ENCODE results near the gene SYT6. TPM values are rescaled to one million over a fixed set of nuclear protein-coding genes. Genes with fewer than 3 reads are reported as not detected.

Gene SYT6
- total RNA-seq, 1 donor from 2014 or later, result 12.6 TPM

DNA sequence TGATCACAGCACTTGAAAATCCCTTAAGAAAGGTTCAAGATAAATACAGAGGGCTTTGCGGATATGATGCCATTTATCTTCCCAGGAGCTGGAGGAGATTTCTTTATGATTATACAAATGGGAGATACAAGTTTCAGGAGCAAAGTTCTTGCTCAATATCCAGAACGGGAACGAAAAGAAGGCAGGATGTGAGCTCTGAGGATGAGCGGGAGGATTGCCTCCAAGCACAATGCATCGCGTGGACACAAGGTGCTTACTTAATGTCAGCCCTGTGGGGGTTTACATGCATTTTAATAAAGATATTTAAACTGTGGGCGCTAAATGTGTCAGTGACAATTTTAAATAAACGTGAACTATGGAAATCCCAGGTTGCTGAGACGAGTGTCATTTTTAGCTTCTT is 59.0 kb downstream of the SYT6 start:
- FAIRE-seq, result no peak
- DNase-seq (ENCODE audit: low spot score in 2 of 2), result no peak

DNA sequence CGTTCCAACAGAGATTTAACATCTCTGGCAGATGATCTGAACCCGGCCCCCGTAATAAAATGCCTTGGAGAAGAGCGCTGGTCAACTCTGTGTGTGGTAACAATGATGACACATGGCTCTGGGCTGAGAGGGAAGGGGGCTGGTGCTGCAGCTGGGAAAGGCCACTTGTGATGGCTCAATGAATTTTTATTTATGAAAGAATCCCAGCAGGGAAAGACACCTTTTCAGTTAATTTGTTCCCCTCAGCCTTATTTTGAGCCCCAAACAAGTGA is 59.4 kb downstream of the SYT6 start:
- DNase-seq (ENCODE audit: low spot score in 2 of 2) (no peak), FAIRE-seq (no peak)

DNA sequence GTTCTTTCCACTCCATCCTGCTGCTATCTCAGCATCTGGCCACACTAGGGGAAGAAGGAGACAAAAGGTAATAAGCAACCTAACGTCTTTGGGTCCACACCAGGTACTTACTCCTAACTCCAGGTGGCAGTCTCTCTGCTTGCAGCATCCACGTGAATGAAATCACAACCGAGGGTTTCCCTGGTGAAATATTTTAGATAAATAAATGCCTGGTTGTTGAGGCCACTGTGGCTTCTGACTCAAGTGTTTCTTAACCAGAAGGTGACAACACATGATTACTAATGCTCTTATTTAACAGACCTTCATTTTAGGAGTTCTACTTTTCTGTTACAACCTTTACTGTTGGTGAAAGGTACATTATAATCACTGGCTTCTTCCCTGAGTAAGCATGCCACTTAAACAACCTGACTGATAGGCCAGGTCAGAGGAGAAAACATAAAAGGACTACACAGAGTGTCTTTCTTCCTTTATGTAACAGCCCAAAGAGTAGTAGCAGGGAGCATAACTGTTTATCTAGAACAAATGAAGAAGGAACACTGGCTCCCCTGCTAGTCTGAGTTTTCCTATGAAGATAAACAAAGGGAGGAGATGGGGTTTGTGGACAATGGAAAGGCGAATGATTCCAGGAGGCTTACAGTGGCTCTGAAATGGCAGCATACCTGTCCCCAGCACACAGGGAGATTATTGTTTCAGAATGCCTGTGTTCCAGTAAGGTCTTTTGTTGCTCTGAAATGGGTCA is 59.9 kb downstream of the SYT6 start:
- no peak for FAIRE-seq
- DNase-seq (ENCODE audit: low spot score in 2 of 2), result no peak

DNA sequence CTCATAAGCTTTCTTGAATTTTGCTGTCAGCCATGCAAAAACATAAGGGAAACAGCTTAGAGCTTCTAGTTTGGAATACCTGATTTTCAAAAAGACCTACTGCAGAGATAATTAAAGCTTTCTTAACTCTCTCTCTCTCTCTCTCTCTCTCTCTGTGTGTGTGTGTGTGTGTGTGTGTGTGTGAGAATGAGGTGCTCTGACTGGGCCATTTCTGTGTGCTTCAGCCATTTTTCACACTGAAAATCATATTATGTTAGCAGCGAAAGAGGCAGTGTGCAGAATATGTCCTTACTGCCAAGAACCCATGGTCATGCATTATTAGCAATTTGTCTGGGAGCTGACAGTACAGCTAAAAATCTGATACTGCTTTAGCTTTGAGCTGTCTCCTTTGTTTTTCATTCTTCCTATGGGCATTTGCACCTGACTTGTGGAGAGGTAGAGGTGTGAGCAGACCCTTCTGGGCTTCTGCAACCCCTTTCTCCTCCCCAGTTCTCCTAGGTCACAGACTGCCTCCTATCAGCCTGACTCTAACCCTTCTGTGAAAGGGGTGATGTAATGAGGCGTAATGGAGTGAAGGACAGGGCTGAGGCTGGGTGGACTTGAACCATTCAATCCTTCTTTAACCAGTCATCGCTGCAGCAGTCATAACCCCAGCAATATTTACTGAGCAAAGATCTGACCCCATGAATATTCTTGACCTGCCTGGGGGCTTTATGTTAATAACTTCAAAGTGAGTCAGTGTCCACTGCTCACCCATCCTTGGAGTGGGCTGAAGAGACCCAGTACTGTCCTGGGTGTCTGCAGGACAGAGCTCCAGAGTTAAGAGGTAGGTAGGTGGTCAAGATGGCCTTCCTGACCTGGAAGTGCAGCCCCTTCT is 61.2 kb downstream of the SYT6 start:
- no peak for FAIRE-seq
- DNase-seq (ENCODE audit: low spot score in 2 of 2), result no peak

DNA sequence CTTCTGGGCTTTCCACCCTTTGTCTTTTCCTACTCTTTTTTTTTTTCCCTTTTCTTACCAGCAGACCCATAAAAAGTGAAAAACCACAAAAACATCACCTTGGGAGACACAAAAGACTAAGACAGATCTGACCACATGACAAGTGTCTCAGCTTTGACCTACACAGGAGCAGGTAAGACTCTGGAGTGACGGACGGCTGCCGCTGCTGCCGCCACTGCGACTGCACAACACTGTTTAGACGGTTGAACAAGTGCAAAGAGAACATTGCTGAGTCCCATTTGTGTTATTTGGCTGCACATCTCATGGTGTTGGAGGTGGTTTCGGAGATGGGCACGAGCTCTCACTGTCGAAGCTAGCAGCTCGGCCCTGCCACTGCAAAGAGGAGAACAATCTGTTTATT is 62.0 kb downstream of the SYT6 start:
- FAIRE-seq, result no peak
- DNase-seq (ENCODE audit: low spot score in 2 of 2), result no peak

DNA sequence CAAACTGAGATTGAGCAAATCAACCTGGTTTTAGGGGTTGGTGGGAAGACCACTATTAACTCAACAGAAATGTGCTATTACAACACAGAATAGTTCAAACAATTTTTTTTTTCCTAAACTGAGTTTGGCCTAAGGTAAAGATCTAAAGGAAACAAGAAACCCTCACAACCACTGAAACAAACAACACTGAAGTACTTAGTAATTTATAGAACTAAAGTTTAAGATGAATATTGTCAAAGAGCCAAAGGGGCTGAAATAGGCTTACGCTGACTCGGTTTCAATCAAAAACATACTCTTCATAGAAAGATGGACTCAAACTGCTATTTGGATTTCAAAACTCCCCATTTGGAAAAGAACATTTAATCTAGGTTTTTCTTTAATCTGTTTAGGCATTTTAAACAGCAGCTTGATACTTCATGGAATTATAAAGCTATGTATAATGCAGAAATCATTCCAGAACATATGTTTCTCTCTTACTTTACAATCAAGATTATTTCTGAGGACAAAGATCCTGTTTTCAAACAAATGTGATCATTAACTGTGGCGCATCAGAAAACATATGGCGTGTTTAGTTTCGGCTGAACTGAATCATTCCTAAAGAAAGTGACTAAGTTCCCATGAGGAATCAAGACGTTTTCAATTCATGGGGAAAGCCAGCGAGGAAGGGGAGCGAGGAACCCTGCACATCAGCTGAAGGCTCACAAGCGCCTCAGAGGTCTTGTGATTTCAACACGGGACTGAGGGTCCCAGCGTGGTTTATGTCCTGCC is 62.7 kb downstream of the SYT6 start:
- no peak for DNase-seq (ENCODE audit: low spot score in 2 of 2)
- FAIRE-seq, result no peak

DNA sequence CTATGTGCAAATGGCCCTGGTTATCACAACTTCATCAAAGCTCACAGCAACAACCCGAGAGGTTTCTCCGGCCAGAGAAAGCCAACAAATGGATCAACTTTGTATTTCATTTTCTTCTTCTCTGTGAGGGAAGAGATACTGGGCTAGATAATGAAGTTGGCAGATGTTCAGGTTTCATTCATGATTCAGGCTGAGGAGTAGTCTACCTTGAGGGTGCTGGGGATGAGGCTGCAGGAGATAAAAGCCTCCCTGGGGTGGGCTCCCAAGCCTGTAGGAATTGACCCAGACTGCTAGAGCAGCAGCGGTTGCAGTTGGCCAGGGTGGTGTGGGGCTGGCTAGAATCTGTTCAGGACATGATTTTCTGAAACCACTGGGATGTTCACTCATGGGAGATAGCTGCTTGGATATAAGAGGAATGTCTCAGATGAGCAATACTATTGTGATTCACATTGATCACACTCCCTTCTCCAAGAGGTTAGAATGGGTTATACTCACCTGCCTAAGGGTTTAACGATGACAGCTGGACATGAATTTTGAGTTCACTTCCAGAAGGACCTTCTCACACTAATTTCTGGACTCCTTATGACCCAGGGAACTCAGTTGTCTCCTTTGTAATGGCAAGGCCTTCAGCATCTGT is 64.0 kb downstream of the SYT6 start:
- FAIRE-seq (no peak), DNase-seq (ENCODE audit: low spot score in 2 of 2) (no peak)

DNA sequence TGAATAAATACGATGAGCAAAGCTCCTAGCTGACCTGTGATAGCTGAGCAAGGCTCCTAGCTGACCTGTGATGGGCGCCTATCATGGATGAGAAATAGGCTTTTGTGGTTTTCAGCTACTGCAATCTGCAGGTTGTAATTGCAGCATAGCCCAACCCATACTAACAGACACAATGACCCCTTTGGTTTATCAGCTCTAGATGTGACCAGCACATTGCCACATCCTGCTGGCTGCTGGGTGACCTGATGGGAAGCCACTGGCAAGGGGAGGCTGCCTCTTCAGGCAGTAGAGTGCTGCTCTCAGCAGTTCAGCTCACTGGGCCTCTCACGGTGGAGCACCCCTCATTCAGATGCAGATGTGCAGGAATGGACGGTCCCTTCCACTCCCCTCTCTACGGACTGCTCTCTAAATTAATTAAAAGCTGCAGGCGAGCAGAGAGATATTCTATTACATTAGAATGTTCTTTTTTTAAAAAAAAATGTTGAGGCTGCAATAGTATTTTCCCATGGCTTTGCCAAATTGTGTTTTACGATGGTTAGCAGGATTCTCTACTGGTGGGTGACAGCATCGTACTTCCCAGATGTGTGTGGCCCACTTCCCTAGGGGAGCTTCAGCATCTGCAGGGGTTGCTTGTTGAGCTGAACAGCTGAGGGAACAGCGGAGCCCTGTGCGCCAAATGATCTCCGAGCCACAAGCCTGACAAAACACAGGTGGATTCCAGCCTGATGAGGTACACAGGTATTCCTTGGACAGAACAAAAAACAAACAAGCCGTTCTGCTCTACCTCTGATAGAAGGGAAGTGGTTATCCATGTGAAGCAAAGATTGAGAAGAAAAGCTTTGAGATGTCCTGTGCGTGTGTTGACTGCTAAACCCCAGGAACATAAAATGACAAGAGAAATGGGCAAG is 65.0 kb downstream of the SYT6 start:
- no peak for FAIRE-seq
- no peak for DNase-seq (ENCODE audit: low spot score in 2 of 2)

DNA sequence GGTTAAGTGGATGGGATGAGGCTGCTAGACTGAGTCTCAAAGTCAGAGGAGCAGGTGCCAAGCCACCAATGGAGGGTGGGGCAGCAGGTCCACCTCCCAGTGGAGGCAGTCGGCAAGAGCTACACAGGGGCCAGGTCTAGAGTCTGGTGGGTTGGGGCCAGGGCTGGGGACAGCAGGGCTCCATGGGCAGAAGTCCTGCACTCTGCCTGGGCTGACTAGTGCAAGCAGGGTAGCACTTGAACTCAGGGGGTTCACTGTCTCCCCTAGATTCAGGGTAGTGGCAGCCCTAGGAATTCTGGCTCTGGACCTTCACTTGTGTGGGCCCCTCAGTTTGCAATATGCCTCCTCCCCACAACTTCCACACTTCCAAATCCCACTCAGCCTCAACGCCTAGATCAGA is 66.2 kb downstream of the SYT6 start:
- FAIRE-seq (no peak), DNase-seq (ENCODE audit: low spot score in 2 of 2) (no peak)

DNA sequence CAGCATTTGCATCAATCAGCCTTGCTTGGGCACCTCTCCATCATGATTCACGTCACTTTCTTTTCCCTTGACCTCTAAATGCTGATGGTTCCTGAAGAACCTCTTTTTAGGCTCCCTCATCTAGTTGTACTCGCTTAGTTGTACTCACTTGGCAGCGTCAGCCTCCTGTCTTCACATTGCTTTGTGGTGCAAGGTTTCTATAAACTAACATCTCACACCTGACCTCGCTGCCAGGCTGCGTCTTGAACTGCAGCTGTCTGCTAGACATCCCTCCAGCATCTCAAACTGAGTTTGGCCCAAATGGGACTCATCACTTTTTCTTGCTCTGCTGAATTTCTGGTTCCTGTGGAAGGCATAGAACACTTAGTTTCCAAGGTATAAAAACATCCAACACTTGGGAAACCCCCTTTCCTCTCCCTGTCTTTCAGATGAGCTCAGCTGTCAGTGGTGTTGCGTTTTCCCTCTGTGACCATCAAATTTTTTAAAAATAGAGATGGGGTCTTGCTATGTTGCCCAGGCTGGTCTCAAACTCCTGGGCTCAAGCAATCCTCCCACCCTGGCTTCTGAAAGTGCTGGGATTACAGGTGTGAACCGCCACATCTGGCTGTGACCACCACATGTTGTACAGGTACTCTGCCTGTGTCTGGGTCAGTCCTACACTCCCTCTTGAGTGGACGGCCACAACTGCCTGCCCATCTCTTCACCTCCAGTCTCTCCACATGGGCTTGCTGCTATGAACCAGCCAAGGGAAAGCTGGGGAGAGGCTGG is 66.9 kb downstream of the SYT6 start:
- DNase-seq (ENCODE audit: low spot score in 2 of 2) (no peak), FAIRE-seq (no peak)

DNA sequence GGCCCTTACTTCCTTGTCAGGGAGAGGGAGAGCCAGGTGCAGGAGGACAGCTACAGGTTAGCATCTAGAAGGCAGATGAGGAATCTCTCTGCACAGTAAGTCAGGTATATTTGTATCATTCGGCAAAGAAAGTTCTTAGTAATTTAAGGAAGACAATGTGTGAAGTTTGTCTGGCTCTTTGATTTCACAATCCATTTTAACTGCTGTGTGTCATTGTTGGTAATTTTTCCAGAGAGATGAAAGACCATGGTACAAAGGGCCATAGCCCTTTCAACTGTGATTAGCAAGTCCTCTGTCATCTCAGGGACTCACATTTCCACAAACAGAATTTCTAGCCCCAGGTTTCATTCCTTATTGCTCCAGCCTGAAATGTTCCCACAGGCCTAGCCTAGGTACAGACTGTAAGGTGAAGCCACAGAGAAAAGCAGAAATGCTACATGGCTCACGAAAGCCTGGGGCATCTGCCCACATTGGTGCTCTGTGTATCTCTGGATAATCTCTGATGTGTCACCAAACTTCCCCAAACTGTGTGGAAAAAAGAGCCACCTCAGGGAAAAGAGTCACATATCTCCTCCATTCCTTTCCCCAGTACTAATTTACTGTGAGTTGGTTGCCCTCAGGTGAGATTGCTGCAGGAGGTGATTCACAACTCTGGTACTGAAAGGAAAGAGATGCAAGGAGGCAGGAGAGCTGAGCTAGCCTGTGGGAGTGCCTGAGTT is 70.6 kb downstream of the SYT6 start:
- DNase-seq (ENCODE audit: low spot score in 2 of 2) (no peak), FAIRE-seq (no peak)

DNA sequence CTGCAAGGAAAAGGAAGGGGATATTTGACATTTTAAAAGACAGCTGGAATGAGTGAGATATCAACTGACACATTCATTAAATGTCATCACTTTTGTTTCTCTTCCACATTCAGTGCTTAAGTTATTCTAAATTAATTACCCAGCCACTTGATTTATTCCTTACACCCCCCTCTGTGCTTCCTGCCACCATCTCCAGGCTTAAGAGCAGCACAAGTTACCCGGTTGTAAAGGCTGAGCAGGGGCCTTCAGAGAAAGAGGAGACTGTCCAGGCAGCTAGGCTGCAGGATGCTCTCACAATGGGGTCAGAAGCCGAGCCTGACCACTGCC is 71.4 kb downstream of the SYT6 start:
- no peak for FAIRE-seq

DNA sequence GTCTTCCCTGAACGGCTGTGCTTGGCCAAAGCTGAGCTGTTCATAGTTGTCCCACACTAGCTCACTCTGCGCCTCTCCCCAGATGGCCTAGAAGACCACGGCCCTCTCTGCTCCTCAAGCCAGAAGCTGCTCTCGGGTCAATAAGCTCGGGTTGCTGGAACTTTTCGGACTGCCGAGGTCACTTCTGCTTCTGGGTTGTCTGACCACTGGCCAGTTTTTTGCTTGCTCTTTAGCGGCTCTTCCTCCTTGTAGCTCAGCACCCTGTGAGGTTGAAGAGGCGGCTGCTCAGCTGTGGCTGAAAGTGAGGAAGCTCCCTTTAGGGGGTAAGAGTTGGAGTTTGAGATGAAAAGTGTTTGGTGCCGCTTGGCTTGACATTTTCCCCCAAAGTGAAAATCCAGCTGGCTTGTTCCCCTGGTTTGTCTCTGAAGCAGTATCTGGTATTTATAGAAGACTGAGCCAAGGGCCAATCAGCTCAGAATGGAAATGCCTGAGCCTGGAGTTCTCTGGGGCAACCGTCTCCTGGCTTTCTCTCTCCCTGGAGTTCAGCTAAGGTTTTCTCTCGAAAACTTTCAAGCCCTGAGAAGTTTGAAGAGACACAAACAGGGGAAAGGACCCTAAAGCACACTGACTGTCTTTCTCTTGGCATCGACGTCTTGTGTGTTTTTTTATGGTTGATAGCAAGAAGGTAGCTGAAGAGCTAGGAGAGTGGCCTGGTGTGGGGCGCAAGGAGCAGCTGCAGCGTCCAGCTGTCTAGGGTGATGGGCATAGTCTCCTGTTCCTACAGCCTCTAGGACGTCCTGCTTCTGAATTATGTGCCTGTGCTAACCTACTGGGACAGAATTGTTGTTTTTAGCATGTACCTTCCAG is 72.0 kb downstream of the SYT6 start:
- no peak for FAIRE-seq
- DNase-seq (ENCODE audit: low spot score in 2 of 2), result no peak

More for the DNA sequence above, 71.4 kb downstream of the SYT6 start:
- no peak for DNase-seq (ENCODE audit: low spot score in 2 of 2)

DNA sequence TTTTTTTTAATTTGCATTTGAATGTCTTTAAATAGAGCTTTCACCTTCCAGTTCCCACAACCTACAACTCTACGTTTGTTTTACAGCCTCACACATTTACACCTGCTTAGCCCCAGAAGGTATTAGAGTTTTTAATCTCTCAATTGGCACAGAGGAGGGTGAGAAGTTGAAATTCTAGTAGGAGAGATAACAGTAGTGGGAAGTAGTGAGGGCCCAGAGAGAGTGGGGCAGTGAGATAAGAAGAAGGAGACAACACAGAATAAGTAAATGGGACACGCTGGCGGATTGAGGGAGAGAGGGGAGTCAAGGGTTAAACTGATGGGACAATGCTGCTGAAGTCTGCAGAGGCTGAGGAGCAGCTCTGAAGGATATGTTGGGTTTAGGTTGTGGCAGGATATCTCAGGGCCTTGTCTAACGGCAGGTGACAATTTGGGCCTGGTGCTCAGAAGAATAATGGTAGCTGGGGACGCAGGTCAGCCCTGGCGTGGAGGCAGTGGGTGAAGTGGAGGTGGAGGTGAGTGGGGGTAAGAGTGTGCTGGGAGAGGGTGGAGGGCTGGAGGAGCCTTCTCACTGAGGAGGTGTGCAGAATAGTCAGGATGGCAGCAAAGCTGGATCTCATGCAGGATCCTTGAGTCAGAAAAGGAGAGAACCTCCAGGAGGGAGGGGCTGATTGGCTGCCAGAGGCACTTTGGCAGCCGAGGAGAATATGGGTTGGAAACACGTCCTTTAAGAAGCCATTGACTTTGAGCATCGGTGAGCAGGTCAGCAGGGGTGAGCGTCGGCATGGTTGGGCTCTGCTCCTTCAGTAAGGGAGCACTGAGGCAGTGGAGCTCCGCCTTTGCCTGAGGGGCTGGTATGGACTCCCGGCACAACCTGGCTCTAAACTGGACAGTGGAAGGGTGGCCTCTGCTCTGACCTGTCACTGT is 72.9 kb downstream of the SYT6 start:
- FAIRE-seq, result no peak

DNA sequence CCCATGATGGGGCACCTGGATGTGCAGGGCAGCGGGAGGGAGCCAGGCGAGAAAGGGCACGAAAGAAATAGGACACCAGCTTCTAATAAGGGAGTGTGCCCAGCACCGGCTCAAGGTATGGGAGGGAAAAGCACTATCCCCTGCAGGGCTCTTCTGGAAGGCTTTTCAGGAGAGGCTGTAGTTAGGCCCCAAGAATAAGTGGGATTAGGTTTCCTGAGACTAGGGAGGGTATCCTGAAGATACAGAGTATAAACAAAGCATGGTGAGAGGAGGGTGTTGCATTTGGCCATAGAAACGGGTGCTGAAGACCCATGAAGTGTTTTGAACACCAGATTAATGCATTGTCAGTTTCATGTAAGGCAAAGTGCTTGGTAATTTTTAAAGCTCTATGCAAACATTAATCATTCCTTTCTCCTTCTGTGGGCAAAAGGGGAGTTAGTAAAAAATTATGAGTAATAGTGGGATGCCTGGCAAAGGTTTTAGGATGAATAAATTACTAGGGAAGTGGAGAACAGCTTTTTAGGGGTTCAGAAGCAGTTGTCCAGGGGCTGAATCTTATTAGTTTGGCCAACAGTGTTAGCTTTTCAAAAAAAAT is 74.0 kb downstream of the SYT6 start:
- FAIRE-seq (no peak), DNase-seq (ENCODE audit: low spot score in 2 of 2) (no peak)

More for the DNA sequence above, 72.9 kb downstream of the SYT6 start:
- no peak for DNase-seq (ENCODE audit: low spot score in 2 of 2)

DNA sequence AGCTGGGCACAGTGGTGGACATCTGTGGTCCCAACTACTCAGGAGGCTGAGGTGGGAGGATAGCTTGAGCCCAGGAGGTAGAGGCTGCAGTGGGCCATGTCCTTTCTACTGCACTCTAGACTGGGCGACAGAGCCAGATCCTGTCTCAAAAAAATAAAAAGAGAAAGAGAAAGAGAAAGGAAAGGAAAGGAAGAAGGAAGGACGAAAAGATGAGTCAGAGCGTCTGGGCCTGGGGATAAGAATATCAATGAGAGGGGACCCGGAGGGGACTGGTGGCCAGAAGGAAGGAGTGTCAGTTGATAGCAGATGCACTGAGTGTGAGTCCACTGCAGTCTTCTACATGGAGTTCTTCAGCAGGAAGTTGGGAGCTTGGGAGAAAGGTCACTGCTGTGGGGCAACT is 75.6 kb downstream of the SYT6 start:
- DNase-seq (ENCODE audit: low spot score in 2 of 2) (no peak), FAIRE-seq (no peak)
